ENCODE measurements around the gene CNTNAP1. TPM values are rescaled to one million over a fixed set of nuclear protein-coding genes. Genes with fewer than 3 reads are reported as not detected.
"Not testable (repeated sequence)": the region's sequence is repeated elsewhere in the genome, so short reads cannot be mapped to it uniquely, and the experiment has no call there.

The CNTNAP1 gene
- total RNA-seq, 1 experiment from 2014 or later: 0.23 TPM

DNA sequence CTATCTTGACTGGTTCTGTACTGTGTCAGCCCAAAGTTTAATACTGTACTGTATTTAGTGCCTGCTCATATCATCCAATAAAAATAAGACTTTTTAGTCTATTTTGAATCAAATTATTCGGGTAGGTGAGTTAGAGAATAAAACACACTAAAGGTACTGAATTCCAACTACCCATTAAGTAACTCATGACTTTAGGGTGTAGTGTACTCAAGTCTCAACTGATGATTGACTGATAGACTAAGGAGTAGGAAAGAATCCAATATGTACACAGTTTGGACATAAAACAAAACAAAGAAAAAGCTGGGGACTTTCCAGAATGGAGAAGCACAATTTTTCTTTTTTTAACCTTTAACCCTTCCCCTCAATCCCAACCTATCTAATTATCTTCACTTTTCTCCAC lies 58.4 kb downstream of the CNTNAP1 start:
- no peak for DNase-seq (ENCODE audit: low spot score)

DNA sequence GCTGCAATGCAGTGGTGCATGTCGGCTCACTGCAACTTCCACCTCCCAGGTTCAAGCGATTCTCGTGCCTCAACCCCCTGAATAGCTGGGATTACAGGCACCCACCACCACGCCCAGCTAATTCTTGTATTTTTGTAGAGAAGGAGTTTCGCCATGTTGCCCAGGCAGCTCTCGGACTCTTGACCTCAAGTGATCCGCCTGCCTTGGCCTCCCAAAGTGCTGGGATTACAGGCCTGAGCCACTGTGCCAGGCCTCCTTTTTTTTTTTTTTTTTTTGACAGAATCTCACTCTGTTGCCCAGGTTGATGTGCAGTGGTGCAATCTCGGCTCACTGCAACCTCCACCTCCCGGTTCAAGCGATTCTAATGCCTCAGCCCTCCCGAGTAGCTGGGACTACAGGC lies 60.6 kb downstream of the CNTNAP1 start:
- DNase-seq (ENCODE audit: low spot score): not testable (repeated sequence)

DNA sequence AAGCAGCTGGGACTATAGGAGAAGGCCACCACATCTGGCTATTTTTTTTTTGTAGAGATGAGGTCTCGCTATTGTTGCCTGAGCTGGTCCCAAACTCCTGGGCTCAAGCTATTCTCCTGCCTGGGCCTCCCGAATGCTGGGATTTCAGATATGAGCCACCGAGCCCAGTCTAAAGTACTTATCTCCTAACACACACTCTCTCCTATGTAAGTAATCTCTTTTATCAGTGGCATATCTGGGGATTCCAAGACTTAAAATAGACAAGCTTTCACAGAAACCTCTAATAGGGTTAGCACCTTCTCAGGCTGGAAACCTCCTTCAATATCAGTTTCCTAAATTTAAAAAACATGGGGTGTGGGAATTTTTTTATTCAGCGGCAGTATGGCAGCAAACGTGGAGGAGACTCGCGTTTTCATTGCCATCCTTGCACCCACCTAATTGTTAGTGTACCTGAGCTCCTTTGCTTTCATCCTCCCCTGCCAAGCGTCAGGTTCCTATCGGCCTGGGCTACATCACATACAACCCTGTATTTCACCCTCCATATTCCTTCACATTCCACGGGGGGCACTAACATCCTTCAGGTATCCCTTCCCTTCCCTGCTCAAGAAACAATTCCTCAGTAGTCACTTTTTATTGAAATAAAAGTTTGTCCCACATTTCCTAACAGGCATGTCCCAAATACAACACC lies 61.4 kb downstream of the CNTNAP1 start:
- no peak for DNase-seq (ENCODE audit: low spot score)

DNA sequence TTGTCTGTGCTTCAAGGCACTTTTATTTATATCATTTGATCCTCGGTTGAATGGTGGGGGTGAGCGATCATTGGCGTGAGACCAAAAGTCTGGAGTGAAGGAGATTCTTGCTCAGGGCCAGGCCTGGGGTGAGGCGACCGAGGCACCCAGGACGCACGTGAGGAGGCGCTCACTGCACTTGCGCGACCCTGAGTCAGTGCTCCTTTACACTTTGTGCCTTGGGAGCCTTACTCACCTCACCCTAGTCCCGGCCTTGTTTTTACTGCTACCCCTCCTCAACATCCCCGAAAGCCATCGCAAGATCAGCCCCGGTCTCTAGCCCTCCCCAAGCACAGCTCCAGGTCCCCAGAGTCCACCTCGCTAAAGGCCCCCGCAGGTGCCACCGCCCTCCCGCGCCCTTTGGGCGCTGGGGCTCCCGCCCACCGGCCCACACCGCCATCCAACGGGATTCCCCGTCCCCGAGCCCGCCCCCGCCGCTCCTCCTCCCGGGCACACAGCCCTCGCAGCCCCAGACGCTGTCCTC lies 62.0 kb downstream of the CNTNAP1 start:
- peak; percentile 71 for DNase-seq (ENCODE audit: low spot score)

DNA sequence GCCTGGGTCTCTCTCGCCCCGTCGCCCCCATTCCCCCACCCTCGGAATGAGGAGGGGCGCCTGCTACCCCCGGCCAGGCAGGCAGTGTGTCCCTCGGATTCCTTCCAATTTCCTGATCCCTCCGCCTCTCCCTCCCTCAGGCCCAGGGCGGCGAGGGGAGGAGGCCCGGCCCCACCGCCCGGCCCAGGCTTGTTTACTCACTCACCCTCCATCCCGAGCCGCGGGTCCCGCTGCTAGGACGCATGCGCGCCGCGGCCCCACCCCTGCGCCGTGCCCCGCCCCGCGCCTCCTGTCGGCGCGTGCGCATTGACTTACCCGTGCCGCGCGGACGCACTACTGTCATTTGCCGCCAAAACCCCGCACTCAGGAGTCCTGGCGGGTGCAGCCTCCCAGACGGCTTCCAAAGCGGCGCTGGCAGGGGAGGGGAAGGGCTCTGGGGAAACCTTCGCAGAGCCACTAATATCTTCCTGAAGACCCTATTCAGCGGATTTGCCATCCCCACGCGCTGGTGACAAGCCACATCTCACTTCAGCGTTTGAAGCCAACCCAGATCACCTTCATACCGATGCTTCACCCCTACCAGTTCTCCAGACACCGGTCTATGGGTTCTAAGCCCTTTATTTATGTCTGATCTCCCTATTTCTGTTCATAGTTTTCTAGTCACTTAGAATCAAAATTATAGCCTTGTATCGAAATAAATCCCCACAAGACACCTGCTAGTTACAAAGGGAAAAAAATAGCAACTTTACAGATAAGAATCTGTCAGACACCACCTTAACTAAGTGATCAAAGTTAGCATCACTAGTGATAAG lies 62.7 kb downstream of the CNTNAP1 start, which contains the start of gene EZH1:
Gene EZH1, minus strand, starts transcription at position 235 of the 812 bp plus-strand sequence. CDS start 16,099 bp downstream, outside the sequence.
- DNase-seq (ENCODE audit: low spot score): peak; percentile 94

DNA sequence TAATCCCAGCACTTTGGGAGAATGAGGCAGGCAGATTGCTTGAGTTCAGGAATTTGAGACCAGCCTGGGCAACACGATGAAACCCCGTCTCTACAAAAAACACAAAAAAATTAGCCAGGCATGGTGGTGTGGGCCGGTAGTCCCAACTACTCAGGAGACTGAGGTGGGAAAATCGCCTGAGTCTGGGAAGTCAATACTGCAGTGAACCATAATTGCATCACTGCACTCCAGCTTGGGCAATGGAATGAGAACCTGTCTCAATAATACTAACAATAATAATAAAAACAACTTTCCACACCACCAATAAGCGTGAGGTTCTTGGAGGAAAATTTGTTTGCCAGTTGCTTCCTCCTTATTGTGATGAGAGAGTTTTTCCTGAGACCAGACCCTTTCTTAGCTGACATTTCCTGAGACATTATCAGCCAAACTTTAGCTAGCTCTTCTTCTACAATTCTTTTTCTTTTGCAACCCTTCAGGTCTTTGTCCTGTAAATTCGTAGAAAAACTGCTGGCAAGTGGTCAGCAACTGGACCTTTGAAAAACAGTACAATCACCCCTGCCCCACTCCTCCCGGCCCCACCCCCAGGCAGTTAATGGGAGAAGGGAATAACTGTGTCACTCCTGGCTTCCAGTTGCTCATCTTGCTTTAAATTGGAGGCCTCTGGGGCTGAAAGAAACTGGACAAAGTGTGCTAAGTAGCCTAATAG lies 66.0 kb downstream of the CNTNAP1 start:
- no peak for DNase-seq (ENCODE audit: low spot score)

DNA sequence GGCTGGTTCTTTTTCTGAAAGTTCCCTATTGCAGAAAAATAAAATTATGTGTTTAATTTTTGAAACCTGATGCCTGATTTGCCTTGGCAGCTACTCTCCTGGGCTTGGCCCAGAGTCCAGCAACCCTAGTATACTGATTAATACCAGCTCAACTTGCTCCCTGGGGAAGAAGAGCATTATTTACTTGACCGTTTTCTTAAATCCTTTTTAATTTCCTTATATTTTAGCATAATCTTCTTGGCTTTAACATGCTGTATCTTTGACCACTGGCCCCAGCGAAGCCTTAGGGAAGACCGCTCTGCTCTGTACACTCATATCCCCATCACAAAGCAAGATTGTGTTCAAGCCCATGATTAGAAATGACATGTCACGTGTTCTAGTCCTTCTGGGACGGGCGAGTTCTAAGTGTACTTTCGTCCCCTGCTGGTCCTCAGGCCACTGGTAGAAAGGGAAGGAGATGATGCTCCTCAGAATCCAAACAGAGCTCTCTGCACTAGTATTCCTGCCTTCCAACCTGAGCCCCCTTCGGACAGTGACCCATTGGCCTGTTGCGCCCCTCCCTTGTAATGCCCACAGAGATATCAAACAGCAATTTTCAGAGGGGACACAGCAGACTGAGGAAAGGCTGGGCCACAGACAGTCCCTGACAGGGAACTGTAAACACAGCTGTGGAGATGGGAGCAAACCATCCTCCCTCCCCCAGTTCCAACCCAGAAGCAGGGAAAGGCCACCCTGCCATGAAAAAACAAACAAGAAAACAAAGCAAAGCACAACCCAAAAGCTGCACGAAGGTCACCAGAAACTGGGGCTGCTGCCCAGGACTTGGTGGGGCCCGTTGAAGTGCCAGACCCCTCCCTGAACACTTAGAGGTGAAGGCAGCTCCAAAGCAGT lies 66.8 kb downstream of the CNTNAP1 start:
- DNase-seq (ENCODE audit: low spot score): no peak

Small RNAs within 50 kb of the gene (small RNA-seq; reads per million reads assigned to genes)
- not detected for gene MIR6780A

Other genes starting within 250 kb of the CNTNAP1 start
- 35.0 and 38.4 TPM in 2 replicates for gene ATP6V0A1, start 223.7 kb upstream of the CNTNAP1 start, total RNA-seq (2014; rRNA removed; shearing (Covaris generic))
- gene NAGLU, start 146.3 kb upstream of the CNTNAP1 start, total RNA-seq (2014; rRNA removed; shearing (Covaris generic)): 54.9 and 65.5 TPM in 2 replicates
- gene HSD17B1, start 129.6 kb upstream of the CNTNAP1 start, total RNA-seq (2014; rRNA removed; shearing (Covaris generic)): 0.91 and 1.7 TPM in 2 replicates
- 82.1 and 103 TPM in 2 replicates for gene COASY, start 120.4 kb upstream of the CNTNAP1 start, total RNA-seq (2014; rRNA removed; shearing (Covaris generic))
- 55.9 and 63.1 TPM in 2 replicates for gene MLX, start 115.4 kb upstream of the CNTNAP1 start, total RNA-seq (2014; rRNA removed; shearing (Covaris generic))
- 12.4 and 16.0 TPM in 2 replicates for gene PSMC3IP, start 104.8 kb upstream of the CNTNAP1 start, total RNA-seq (2014; rRNA removed; shearing (Covaris generic))
- 38.1 and 44.7 TPM in 2 replicates for gene RETREG3, start 73.2 kb upstream of the CNTNAP1 start, total RNA-seq (2014; rRNA removed; shearing (Covaris generic))
- 123 and 127 TPM in 2 replicates for gene TUBG1, start 72.8 kb upstream of the CNTNAP1 start, total RNA-seq (2014; rRNA removed; shearing (Covaris generic))
- 7.4 and 8.7 TPM in 2 replicates for gene TUBG2, start 23.2 kb upstream of the CNTNAP1 start, total RNA-seq (2014; rRNA removed; shearing (Covaris generic))
- 34.2 and 49.4 TPM in 2 replicates for gene PLEKHH3, start 5.5 kb upstream of the CNTNAP1 start, total RNA-seq (2014; rRNA removed; shearing (Covaris generic))
- gene CCR10, start 688 bp upstream of the CNTNAP1 start, total RNA-seq (2014; rRNA removed; shearing (Covaris generic)): not detected in 2 replicates
- 11.8 and 12.2 TPM in 2 replicates for gene EZH1, start 62.5 kb downstream of the CNTNAP1 start, total RNA-seq (2014; rRNA removed; shearing (Covaris generic))
- not detected in 2 replicates for gene RAMP2, start 78.7 kb downstream of the CNTNAP1 start, total RNA-seq (2014; rRNA removed; shearing (Covaris generic))
- gene VPS25, start 90.9 kb downstream of the CNTNAP1 start, total RNA-seq (2014; rRNA removed; shearing (Covaris generic)): 76.1 and 84.4 TPM in 2 replicates
- gene WNK4, start 98.1 kb downstream of the CNTNAP1 start, total RNA-seq (2014; rRNA removed; shearing (Covaris generic)): 7.8 and 8.6 TPM in 2 replicates
- gene COA3, start 116.2 kb downstream of the CNTNAP1 start, total RNA-seq (2014; rRNA removed; shearing (Covaris generic)): 82.9 and 86.2 TPM in 2 replicates
- 0.13 and 0.66 TPM in 2 replicates for gene CNTD1, start 116.3 kb downstream of the CNTNAP1 start, total RNA-seq (2014; rRNA removed; shearing (Covaris generic))
- 108 and 118 TPM in 2 replicates for gene BECN1, start 141.8 kb downstream of the CNTNAP1 start, total RNA-seq (2014; rRNA removed; shearing (Covaris generic))
- 96.8 and 142 TPM in 2 replicates for gene PSME3, start 150.9 kb downstream of the CNTNAP1 start, total RNA-seq (2014; rRNA removed; shearing (Covaris generic))
- 1.6 and 1.8 TPM in 2 replicates for gene AOC2, start 162.0 kb downstream of the CNTNAP1 start, total RNA-seq (2014; rRNA removed; shearing (Covaris generic))
- gene AOC3, start 168.7 kb downstream of the CNTNAP1 start, total RNA-seq (2014; rRNA removed; shearing (Covaris generic)): 0.23 TPM in 1 of 2 replicates, not detected in the other
- gene G6PC1, start 218.3 kb downstream of the CNTNAP1 start, total RNA-seq (2014; rRNA removed; shearing (Covaris generic)): not detected in 2 replicates

Data from HT-29 (cell line).